Suprapubic skin (tissue), 4 donors: ENCODE data around the gene LCP1. TPM values are rescaled to one million over a fixed set of nuclear protein-coding genes. Genes with fewer than 3 reads are reported as not detected.

Experiments
- DNase-seq, 2 donors: peaks; one replicate each; pipeline ENCODE4 v3.0.0-alpha.2; 2019; ENCODE audit warnings: low spot score in 2 of 2
- H3K27ac ChIP-seq: fragments of 200-600 bp; sonication (generic); one replicate; pipeline ENCODE4 v1.5.1; 2019
- H3K27me3 ChIP-seq: fragments of 200-600 bp; sonication (generic); one replicate; pipeline ENCODE4 v1.5.1; 2019
- H3K36me3 ChIP-seq: fragments of 200-600 bp; sonication (generic); one replicate; pipeline ENCODE4 v1.5.1; 2019
- H3K4me1 ChIP-seq: fragments of 200-600 bp; sonication (generic); one replicate; pipeline ENCODE4 v1.5.1; 2019
- H3K4me3 ChIP-seq: fragments of 200-600 bp; sonication (generic); one replicate; pipeline ENCODE4 v1.5.1; 2019; ENCODE audit warnings: mild to moderate bottlenecking
- H3K9me3 ChIP-seq: fragments of 200-600 bp; sonication (generic); one replicate; pipeline ENCODE4 v1.5.1; 2019
- CTCF ChIP-seq, 2 donors: fragments of 200-600 bp in 1 of 2; fragments of 450-650 bp in 1 of 2; sonication (generic) in 1 of 2; IDR thresholded peaks; one replicate each; pipeline ENCODE4 v1.5.1; 2016 to 2019; ENCODE audit warnings: antibody characterized with exemption in 2 of 2, mild to moderate bottlenecking in 1 of 2, moderate library complexity in 1 of 2
- EP300 ChIP-seq: sonication (generic); formaldehyde crosslinking; IDR thresholded peaks from one replicate; pipeline ENCODE4 v1.6.1; 2017; ENCODE audit warnings: antibody characterized with exemption
- POLR2A ChIP-seq, 2 donors: fragments of 450-650 bp; IDR thresholded peaks; one replicate each; pipeline ENCODE4 v1.6.1; 2017; ENCODE audit warnings: antibody characterized with exemption in 2 of 2, mild to moderate bottlenecking in 2 of 2, moderate library complexity in 2 of 2
- POLR2AphosphoS5 ChIP-seq, 3 donors: sonication (generic); formaldehyde crosslinking; IDR thresholded peaks; one replicate each; pipeline ENCODE4 v1.6.1; 2017; ENCODE audit warnings: antibody characterized with exemption in 3 of 3
- WGBS: methylation state at CpG from one replicate; pipeline ENCODE4 v1.1.5; 2018; 5-methylcytosine and 5-hydroxymethylcytosine counted together
- total RNA-seq, 4 donors: library from RNA; depleted of rRNA; stranded (reverse); fragments of >200 nt; gene quantifications; one replicate each; pipeline ENCODE4 v1.1.0, GENCODE V29; 2016

Gene LCP1
- total RNA-seq, 4 donors from 2014 or later, result 16.1 to 50.2 (median 27.4) TPM

GRCh38 chr13:46127358-46128023 is 54.5 kb downstream of the LCP1 start:
- DNase-seq, result no peak
- H3K4me1 ChIP-seq, result peaks cover 14% of the 10 kb centered on the region
- no peaks in the 10 kb centered on the region for H3K36me3 ChIP-seq

DNA sequence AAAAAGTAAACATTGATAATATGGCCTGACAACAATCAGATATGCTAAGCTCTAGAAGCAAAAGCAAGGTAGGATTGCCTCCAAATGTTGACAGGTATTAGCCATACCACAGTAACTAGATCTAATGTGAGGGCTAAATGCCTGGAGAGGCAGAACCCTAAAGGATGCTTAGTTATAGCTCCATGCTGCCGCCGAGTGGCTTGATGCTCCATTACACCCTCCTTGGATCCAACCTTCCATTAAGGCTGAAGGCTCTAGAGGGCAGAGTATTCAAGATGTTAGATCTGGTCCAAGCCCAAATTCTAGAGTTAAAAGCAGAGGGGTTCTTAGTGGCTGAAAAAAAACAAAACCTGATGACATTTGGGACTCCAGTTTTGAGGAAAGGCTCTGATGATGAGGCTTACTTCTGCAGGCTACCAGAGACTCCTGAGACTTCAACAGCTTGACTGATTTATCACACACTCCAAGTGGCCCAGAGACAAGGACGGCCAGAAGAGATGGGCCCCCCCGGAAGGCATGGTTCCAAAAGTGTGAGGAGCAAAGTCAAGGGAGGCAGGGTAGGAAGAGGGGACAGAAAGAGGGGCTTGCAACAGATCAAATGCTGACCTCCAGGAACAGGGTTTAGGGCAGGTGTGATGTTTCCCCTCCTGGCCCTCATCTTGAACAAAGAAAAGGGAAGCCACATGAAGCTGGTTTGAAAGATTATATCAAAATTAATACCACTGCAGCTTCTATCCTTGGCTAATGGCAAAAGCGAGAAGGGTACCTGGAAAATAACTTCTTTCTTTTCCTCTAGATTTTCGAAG is 55.2 kb downstream of the LCP1 start:
- peaks cover 14% of the 10 kb centered on the region for H3K4me1 ChIP-seq
- WGBS, result 57% methylated on average over 6 of the region's 6 CpGs
- no peak for DNase-seq
- no peak overlapping the region for H3K27ac ChIP-seq
- no peaks in the 10 kb centered on the region for H3K9me3 ChIP-seq
- H3K4me3 ChIP-seq, result no peak overlapping the region
- H3K36me3 ChIP-seq, result no peaks in the 10 kb centered on the region
- no peaks in the 10 kb centered on the region for H3K27me3 ChIP-seq
- TF ChIP-seq CTCF (IDR thresholded peaks at IDR 0.05) (peak; percentile 53 to 73), EP300 (no peak)

More at GRCh38 chr13:46127358-46128023, 54.5 kb downstream of the LCP1 start:
- TF ChIP-seq EP300 (no peak), POLR2A (IDR thresholded peaks at IDR 0.05) (no peak), POLR2AphosphoS5 (IDR thresholded peaks at IDR 0.05) (no peak), CTCF (IDR thresholded peaks at IDR 0.05) (no peak)
- 89% methylated on average over 7 of the region's 7 CpGs for WGBS
- no peak overlapping the region for H3K27ac ChIP-seq
- no peak overlapping the region for H3K4me3 ChIP-seq
- no peaks in the 10 kb centered on the region for H3K27me3 ChIP-seq
- no peaks in the 10 kb centered on the region for H3K9me3 ChIP-seq

DNA sequence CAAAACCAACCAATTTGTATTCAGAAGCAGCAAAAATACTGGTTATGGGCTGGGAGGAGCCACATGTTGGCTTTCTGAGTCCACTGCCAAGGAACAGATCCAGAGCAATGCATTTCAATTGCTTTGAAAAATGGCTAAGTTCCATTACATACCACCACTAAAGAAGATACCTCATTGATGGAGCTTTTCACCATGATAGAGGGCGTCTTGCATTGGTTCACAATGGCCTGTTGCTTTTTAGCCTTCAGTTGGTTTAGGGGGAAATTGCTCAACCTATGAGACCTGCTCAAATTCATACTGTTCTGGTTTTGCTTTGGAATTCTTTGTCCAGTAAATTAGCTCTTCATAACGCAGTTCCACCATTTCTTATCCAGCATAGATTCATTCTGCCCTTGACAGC is 55.9 kb downstream of the LCP1 start:
- no peak overlapping the region for H3K27ac ChIP-seq
- peaks cover 18% of the 10 kb centered on the region for H3K4me1 ChIP-seq
- DNase-seq, result no peak
- 46% methylated on average over 2 of the region's 2 CpGs for WGBS
- H3K9me3 ChIP-seq, result no peaks in the 10 kb centered on the region
- TF ChIP-seq POLR2AphosphoS5 (IDR thresholded peaks at IDR 0.05) (no peak), CTCF (IDR thresholded peaks at IDR 0.05) (no peak), POLR2A (IDR thresholded peaks at IDR 0.05) (no peak), EP300 (no peak)
- no peak overlapping the region for H3K4me3 ChIP-seq
- H3K36me3 ChIP-seq, result no peaks in the 10 kb centered on the region
- no peaks in the 10 kb centered on the region for H3K27me3 ChIP-seq

GRCh38 chr13:46124967-46125933 is 56.7 kb downstream of the LCP1 start:
- H3K4me3 ChIP-seq, result no peak overlapping the region
- 37% methylated on average over 11 of the region's 11 CpGs for WGBS
- no peaks in the 10 kb centered on the region for H3K9me3 ChIP-seq
- H3K27me3 ChIP-seq, result no peaks in the 10 kb centered on the region
- H3K36me3 ChIP-seq, result no peaks in the 10 kb centered on the region
- H3K27ac ChIP-seq, result no peak overlapping the region
- H3K4me1 ChIP-seq, result peaks cover 25% of the 10 kb centered on the region
- TF ChIP-seq EP300 (no peak), CTCF (IDR thresholded peaks at IDR 0.05) (no peak), POLR2AphosphoS5 (IDR thresholded peaks at IDR 0.05) (no peak)
- DNase-seq, result no peak
